ENCODE results near the gene PRKN.

The PRKN gene

DNA sequence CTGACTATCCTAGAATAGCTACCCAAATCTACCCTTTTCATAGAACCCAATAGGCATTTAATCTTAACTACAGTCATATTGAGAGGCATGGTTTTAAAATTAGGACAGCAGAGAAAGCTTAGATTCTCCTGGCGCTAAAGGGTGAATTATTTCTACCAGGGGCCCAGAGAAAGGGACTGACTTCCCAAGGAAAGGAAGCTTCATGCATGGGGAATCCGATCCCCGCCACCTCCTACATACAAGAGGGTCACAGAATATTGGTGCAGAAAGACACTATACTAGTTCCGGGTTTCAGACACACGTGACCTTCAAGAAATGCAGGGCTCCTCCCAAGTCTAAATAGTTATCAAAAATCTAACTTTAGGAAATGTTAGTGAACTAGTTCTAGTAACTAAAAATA, 130.9 kb downstream of the PRKN start:
- H3K27ac ChIP-seq: no peak overlapping the region
- TF ChIP-seq, protein P1, sequence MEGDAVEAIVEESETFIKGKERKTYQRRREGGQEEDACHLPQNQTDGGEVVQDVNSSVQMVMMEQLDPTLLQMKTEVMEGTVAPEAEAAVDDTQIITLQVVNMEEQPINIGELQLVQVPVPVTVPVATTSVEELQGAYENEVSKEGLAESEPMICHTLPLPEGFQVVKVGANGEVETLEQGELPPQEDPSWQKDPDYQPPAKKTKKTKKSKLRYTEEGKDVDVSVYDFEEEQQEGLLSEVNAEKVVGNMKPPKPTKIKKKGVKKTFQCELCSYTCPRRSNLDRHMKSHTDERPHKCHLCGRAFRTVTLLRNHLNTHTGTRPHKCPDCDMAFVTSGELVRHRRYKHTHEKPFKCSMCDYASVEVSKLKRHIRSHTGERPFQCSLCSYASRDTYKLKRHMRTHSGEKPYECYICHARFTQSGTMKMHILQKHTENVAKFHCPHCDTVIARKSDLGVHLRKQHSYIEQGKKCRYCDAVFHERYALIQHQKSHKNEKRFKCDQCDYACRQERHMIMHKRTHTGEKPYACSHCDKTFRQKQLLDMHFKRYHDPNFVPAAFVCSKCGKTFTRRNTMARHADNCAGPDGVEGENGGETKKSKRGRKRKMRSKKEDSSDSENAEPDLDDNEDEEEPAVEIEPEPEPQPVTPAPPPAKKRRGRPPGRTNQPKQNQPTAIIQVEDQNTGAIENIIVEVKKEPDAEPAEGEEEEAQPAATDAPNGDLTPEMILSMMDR (IDR thresholded peaks at IDR 0.05): no peak
- no peak for TF ChIP-seq ZFX (IDR thresholded peaks at IDR 0.05; ENCODE audit: borderline replicate concordance)

DNA sequence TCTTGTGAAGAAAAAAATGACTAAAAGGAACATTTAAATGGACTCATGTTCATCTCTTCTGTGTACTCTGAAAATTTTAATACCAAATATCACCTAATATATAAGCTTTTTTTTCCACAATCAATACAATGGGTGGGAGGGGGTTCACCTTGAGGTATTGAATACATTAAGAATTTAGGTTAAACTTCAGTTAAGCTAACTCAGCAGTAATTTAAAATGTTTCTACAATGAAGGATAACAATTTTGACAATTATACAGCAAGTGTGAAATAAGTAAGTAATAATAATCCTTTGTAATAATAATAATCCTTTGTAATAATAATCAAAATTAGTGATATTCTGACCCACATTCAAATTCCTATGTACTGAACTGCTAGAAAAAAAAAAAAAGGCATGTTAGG, 136.0 kb downstream of the PRKN start:
- TF ChIP-seq, protein P1 (IDR thresholded peaks at IDR 0.05): no peak
- no peak for TF ChIP-seq ZFX (IDR thresholded peaks at IDR 0.05; ENCODE audit: borderline replicate concordance)
- no peak overlapping the region for H3K27ac ChIP-seq

DNA sequence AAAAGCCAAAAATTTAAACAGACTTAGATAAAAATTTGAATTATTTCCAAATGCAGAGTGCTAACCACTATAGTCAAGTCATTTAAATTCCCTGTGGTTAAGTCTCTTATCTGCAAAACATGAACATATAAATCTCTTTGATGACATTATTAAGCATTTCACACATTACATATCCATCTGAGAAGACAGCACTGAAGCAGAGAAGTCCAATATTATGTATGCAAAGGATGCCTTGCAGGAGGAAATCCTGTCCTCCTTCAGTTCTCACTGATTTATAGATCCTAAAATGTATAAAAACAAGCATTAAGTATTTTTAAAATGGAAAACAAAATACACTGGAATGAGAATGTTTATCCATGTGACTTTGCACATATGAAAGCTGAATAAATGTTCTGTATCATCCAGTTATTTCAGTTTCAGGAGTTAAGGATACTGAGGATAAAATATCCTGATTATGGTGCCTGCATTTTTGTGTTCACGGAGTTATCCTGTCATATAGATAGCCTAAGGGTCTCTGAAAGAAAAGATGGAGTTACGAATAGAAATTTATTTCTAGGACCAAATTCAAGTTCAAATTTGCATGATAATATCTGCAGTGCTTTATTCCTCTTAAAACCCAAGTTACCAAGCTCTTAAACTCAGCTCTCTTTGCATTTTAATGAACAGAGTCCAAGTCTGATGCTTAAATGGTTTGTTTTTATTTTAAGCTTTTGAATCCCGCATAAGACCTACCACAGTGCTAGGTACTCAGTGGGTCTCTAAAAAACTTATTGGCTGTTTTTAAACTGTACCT, 145.4 kb downstream of the PRKN start:
- TF ChIP-seq, protein P1 (IDR thresholded peaks at IDR 0.05): no peak
- no peak overlapping the region for H3K27ac ChIP-seq

DNA sequence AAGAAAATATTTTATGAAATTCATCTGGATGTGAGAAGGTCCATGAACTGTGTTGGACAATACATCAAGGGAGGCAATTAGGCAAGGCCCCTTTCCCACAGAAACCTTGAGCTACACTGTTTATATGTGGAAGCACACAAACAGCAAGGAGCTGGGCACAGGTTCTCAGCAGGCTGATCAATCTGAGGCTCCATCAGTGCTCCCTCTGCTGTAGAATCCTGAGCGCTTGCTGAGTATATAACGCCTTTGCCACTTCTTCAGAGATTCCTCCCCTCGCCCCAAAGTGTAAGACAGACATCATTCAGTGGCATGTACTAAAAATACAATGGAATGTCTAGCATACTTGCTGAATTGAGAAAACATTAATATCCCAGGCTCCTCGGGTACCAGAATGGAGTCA, 146.9 kb downstream of the PRKN start:
- TF ChIP-seq ZFX (IDR thresholded peaks at IDR 0.05; ENCODE audit: borderline replicate concordance): no peak
- TF ChIP-seq, protein P1 (IDR thresholded peaks at IDR 0.05): no peak
- H3K27ac ChIP-seq: no peak overlapping the region

DNA sequence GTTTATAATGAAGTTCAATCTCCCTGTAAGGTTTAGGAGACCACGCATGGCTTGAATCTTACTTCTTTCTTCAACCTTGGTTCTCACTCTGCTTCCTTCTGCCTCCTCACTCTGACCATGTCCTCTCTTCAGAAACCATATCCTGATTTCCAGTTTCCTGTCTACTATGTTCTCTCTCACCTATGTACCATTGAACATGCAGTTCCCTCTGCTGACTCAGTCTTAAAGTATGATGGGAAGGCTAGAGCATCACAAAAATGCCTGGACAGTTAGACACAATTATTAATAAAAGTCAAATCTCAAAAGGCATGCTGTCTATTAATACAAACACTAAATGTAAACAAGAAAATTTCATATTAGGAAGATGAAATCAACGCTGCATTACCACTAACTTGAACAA, 151.6 kb downstream of the PRKN start:
- no peak overlapping the region for H3K27ac ChIP-seq
- TF ChIP-seq, protein P1 (IDR thresholded peaks at IDR 0.05): no peak
- TF ChIP-seq ZFX (IDR thresholded peaks at IDR 0.05; ENCODE audit: borderline replicate concordance): no peak

DNA sequence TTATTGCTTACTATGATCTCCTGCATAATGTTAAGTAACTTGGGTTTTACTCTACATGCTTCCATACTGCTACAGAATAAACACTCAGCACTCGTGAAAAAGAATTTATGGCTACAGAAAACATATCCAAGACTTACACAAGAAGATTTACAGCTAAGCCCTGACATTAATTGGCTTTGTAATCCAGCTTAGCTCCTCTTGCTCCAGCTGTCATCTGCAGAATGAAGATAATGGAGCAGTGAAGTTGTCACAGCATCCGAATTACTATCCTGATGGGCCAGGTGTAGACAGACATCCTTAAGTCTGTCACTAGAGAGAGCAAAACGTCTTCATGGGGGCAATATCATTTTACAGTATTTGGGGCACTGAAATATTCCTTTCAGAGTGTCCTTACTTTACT, 155.3 kb downstream of the PRKN start:
- TF ChIP-seq ZFX (IDR thresholded peaks at IDR 0.05; ENCODE audit: borderline replicate concordance): no peak
- TF ChIP-seq, protein P1 (IDR thresholded peaks at IDR 0.05): no peak
- H3K27ac ChIP-seq: no peak overlapping the region

DNA sequence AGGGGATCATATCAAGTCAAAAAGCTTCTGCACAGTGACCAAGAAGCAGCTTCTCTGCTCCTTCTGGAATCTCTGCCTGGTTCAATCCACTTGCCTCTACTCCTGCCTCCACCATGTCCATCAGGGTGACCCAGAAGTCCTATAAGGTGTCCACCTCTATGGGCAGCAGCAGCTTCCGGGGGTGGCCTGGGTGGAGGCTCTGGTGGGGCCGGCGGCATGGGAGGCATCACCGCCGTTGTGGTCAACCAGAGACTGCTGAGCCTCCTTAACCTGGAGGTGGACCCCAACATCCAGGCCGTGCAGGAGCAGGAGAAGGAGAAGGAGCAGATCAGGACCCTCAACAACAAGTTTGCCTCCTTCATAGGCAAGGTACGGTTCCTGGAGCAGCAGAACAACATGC, 159.3 kb downstream of the PRKN start:
- no peak overlapping the region for H3K27ac ChIP-seq
- TF ChIP-seq, protein P1 (IDR thresholded peaks at IDR 0.05): no peak
- no peak for TF ChIP-seq ZFX (IDR thresholded peaks at IDR 0.05; ENCODE audit: borderline replicate concordance)

Data from 22Rv1 (cell line).